ENCODE results near the gene NIFK.
"Not testable (repeated sequence)": the region's sequence is repeated elsewhere in the genome, so short reads cannot be mapped to it uniquely, and the experiment has no call there.

The NIFK gene

DNA sequence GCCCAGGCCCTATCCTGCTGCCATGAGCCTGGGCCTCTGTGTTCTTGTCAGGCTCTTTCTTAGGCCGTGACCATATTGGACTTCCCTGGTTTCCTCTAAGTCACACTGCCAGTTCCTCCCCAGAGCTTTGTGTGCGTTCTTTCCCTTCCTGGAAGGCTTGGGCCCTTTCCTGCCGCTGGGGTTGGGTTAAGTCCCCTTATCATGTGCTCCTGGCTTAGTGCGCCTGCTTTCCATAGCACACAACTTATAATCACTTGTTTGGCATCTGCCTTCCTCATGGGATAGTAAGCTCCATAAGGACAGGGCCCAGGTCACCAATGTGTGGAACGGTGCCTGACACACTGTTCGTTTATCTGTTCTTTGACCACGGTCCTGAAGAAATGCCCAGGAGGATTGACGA is 31.3 kb downstream of the NIFK start:
- no peak for DNase-seq (ENCODE audit: low read depth)
- no peak for TF ChIP-seq CTCF (conservative IDR thresholded peaks at IDR 0.05; ENCODE audit: control insufficient read depth, insufficient read depth, low read depth, low read length)
- H3K4me3 ChIP-seq (ENCODE audit: control insufficient read depth, low read depth, low read length): no peak overlapping the region

DNA sequence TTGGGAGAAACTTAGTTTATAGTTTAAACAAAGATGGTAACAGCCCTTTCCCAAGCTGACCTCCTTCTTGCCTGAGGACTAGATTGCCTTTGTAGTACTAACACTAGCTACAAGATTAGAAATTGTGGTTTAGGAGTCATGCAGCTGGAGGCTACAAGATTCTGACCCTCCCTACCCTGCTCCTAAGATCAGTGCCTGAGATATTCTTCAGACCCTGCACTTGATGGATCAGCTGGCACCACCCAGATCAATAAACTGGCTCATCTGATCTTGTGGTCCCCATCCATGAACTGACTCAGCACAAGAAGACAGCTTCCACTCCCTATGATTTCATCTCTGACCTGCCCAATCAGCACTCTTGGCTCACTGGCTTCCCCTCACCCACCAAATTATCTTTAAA is 34.9 kb downstream of the NIFK start:
- not testable (repeated sequence) for DNase-seq (ENCODE audit: low read depth); H3K4me3 ChIP-seq (ENCODE audit: control insufficient read depth, low read depth, low read length)

DNA sequence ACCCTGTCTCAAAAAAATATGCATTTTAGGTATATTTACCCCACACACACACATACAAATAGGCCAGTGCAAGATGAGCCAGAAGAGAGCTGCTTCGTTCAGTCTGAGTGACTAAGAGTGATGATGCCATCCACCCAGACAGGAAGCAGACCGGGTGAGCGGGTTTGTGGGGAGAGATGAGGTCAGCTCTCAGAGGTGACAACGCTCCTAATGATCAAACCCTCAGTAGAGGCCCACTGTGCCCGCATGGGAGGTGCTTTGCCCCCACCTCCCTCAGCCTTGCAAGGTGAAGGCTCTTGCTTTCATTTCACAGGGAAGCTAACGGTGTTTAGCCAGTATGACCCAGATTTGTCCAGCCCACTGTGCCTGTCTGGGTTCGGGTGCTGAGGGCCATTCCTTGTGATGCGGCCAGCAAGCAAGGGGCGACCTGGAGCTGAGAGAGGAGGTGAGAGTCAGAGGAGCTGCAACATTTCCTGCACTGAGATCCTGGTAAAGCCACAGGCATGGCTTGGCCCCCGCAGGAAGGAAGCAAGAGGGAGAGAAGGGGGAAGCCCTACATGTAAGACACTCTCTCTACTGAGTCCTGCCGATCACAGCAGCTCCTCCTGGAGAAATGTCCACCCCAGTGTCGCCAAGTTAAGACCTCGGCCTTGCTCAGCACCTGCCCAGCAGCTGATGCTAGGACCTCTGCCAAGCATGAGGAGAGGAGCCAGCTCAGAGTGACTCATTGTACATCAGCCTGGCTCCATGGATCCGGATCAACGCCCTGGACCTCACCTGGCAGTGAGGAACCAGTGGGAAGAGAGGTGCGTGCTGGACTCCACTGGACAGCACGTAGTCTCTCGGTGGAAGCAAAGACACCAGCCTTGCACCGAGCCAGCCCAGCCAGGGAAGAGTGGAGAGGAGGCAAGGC is 37.0 kb downstream of the NIFK start:
- no peak overlapping the region for H3K4me3 ChIP-seq (ENCODE audit: control insufficient read depth, low read depth, low read length)
- no peak for TF ChIP-seq CTCF (conservative IDR thresholded peaks at IDR 0.05; ENCODE audit: control insufficient read depth, insufficient read depth, low read depth, low read length)
- peak; percentile 88 for DNase-seq (ENCODE audit: low read depth)

- no peak for DNase-seq (ENCODE audit: low read depth)
- H3K4me3 ChIP-seq (ENCODE audit: control insufficient read depth, low read depth, low read length): no peak overlapping the region
- TF ChIP-seq CTCF (conservative IDR thresholded peaks at IDR 0.05; ENCODE audit: control insufficient read depth, insufficient read depth, low read depth, low read length): no peak
These were observed 38.3 kb downstream of the NIFK start for GRCh38 chr2:121698318-121698930.

DNA sequence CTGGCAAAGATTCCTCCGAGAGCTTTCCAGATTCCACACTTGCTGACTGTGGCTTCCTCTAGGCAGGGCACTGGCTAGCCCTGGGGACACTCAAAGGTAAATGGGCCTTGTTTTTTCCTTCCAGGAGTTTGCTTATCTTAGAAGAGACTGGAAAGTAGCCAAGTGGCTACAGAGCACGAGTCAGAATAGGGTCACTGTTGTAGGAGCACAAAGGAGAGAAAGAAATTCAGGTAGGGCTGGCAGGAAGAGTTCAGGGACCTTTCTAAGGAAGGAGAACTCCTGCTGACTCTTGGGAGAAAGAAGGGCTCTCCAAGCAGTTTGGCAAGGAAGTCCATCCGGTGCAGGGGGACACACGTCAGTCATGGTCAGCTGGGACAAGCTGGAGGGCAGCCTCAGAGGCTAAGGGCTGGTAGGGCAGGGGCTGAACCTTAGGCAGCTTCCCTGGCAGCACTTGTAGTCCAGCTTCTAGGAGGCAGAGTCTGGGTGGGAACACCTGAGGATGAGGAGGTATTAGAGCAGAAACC is 39.5 kb downstream of the NIFK start:
- DNase-seq (ENCODE audit: low read depth): no peak
- H3K4me3 ChIP-seq (ENCODE audit: control insufficient read depth, low read depth, low read length): no peak overlapping the region
- no peak for TF ChIP-seq CTCF (conservative IDR thresholded peaks at IDR 0.05; ENCODE audit: control insufficient read depth, insufficient read depth, low read depth, low read length)

DNA sequence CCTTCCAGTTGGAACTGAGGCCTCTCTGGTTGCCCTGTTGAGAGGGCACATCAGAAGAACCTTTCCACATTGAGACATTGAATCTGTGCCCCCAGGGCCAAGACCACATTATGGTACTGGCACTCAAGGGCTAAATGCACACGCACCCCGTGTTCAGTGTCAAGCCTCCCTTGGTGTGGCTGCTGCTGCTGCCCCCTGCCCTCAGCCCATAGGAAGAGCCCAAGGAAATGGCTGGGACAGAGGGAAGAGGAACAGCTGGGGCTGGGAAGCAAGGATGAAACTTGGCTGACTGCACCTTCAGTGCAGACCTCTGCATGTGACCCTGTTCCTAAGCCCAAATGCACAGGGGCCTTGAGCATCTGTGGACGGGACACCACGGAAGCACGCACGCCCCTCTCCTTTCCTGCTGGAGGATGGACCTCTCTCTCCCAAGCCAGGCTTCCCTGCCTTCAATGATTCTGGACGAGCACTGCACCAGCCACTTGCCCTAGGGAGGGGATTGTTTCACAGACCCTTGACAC is 40.2 kb downstream of the NIFK start:
- DNase-seq (ENCODE audit: low read depth): no peak

More for the DNA sequence above, 40.2 kb downstream of the NIFK start:
- TF ChIP-seq CTCF (conservative IDR thresholded peaks at IDR 0.05; ENCODE audit: control insufficient read depth, insufficient read depth, low read depth, low read length): no peak
- H3K4me3 ChIP-seq (ENCODE audit: control insufficient read depth, low read depth, low read length): no peak overlapping the region

All from fibroblast of mammary gland (primary cell).